ENCODE results near the gene CD9.
A peak's percentile ranks its signal among the peaks of the same experiment; 100 is the strongest.

CD9 gene

GRCh38 chr12:6225630-6226001, 25.4 kb downstream of the CD9 start:
- Mint-ChIP-seq H3K4me1 (ENCODE audit: low read depth in 2 of 2) (peaks cover 5% of the 10 kb centered on the region in 2 donors), H3K27me3 (peaks cover 0 to 10% of the 10 kb centered on the region in 2 donors), H3K36me3 (ENCODE audit: insufficient read depth) (no peaks in the 10 kb centered on the region), H3K4me3 (no peak overlapping the region), H3K9me3 (no peaks in the 10 kb centered on the region), H3K27ac (no peak overlapping the region)
- no peak for ATAC-seq (replicated peaks)
- DNase-seq = no peak

DNA sequence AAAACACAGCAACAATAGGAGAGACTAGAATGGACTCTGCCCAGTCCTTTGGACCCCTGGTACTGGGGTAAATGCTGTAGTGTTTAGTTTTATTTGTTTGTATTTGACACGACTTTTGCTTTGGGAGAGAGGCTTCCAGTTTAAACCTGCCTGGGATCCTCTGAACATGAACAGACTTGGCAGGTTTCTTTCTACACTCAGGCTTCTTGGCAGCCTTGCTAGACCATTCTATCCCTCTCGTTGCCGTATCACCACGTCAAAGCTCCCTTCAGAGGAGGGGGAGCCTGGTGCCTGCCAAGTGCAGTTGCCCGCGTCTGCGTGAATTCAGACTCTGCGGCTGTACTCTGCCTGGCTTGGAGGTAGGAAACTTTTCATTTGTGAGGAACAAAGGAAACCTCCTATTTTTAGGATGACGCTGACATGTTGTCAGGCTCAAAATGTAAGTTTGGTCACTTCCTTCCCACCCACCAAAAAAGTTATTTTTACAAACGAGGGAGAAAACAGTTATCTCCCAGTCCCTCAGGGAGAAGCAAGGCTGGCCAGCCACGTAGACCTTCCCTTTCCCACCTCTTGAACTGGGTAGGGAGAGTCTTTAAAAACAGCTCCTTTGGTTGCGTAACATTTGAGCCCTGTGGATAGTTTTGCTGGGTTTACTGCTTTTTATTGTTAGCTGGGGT, 25.9 kb downstream of the CD9 start:
- Mint-ChIP-seq H3K27me3 (peaks cover 0 to 10% of the 10 kb centered on the region in 2 donors), H3K36me3 (ENCODE audit: insufficient read depth) (no peaks in the 10 kb centered on the region), H3K4me3 (no peak overlapping the region), H3K9me3 (no peaks in the 10 kb centered on the region), H3K27ac (no peak overlapping the region), H3K4me1 (ENCODE audit: low read depth in 2 of 2) (peaks cover 10% of the 10 kb centered on the region in 2 donors)
- ATAC-seq (replicated peaks) (no peak), DNase-seq (no peak)

GRCh38 chr12:6226679-6227051, 26.5 kb downstream of the CD9 start:
- peaks cover 0 to 10% of the 10 kb centered on the region in 2 donors for H3K27me3 Mint-ChIP-seq
- no peak overlapping the region for H3K4me3 Mint-ChIP-seq
- H3K36me3 Mint-ChIP-seq (ENCODE audit: insufficient read depth) = no peaks in the 10 kb centered on the region
- ATAC-seq (replicated peaks) (no peak), DNase-seq (no peak)
- H3K9me3 Mint-ChIP-seq = no peaks in the 10 kb centered on the region
- H3K27ac Mint-ChIP-seq = no peak overlapping the region
- H3K4me1 Mint-ChIP-seq (ENCODE audit: low read depth in 2 of 2) = peaks cover 11 to 15% of the 10 kb centered on the region in 2 donors

DNA sequence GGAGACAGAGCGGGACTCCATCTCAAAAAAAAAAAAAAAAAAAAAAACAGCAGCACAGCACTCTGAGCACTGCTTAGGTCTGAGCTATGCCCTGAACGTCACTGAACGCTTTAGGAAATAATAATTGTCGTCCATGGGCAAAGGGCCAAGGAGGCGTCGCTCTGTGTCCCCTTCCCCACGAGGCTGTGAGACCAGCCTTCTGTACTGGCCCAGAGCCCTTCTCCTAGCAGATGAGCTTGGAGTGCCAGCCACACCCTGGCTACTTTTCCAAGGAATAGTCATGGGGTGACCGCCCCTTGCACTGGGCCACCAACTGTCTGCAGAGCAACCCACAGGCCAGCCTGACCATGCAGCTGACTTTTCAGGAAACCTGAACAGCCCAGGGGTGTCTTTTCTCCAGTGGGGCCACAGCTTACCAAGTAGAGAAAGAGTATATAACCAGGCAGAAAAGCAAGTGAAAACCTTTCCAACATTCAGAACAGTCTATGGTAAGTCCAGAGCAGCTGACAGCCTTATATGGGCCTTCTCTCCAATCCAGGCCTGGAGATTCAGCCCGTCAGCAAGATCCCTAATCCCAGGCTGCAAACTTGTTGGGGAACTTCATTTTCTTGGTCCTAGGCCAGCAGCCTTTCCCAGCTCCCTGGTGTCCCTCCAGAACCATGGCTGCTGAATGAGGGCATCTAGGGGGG, 28.5 kb downstream of the CD9 start:
- no peaks in the 10 kb centered on the region for H3K9me3 Mint-ChIP-seq
- no peak overlapping the region for H3K27ac Mint-ChIP-seq
- H3K36me3 Mint-ChIP-seq (ENCODE audit: insufficient read depth) = no peaks in the 10 kb centered on the region
- H3K4me3 Mint-ChIP-seq = no peak overlapping the region
- ATAC-seq (replicated peaks) = no peak
- H3K4me1 Mint-ChIP-seq (ENCODE audit: low read depth in 2 of 2) = peaks cover 21 to 24% of the 10 kb centered on the region in 2 donors
- H3K27me3 Mint-ChIP-seq = peaks cover 0 to 21% of the 10 kb centered on the region in 2 donors
- no peak for DNase-seq

- DNase-seq (no peak), ATAC-seq (replicated peaks) (no peak)
- Mint-ChIP-seq H3K4me3 (no peak overlapping the region), H3K27ac (peak overlapping the region in 1 of 2 donors; percentile 92), H3K4me1 (ENCODE audit: low read depth in 2 of 2) (peaks cover 21 to 24% of the 10 kb centered on the region in 2 donors), H3K36me3 (ENCODE audit: insufficient read depth) (no peaks in the 10 kb centered on the region), H3K27me3 (peaks cover 0 to 23% of the 10 kb centered on the region in 2 donors), H3K9me3 (no peaks in the 10 kb centered on the region)
Observed at GRCh38 chr12:6229224-6230218, 29.3 kb downstream of the CD9 start.

- Mint-ChIP-seq H3K27me3 (peaks cover under 1 to 30% of the 10 kb centered on the region in 2 donors), H3K27ac (peak overlapping the region; percentile 92 to 94), H3K4me3 (peak overlapping the region; percentile 70 to 74), H3K36me3 (ENCODE audit: insufficient read depth) (peaks cover 2% of the 10 kb centered on the region), H3K4me1 (ENCODE audit: low read depth in 2 of 2) (peaks cover 21 to 24% of the 10 kb centered on the region in 2 donors), H3K9me3 (no peaks in the 10 kb centered on the region)
- ATAC-seq (replicated peaks) (peak; percentile 98), DNase-seq (peak; percentile 72 to 77 (median 72))
Observed at GRCh38 chr12:6230321-6231110, 30.3 kb downstream of the CD9 start.

- peak overlapping the region; percentile 20 to 94 for H3K27ac Mint-ChIP-seq
Observed at GRCh38 chr12:6231359-6232268, 31.4 kb downstream of the CD9 start.

GRCh38 chr12:6233121-6233971, 33.1 kb downstream of the CD9 start:
- DNase-seq (no peak), ATAC-seq (replicated peaks) (no peak)
- Mint-ChIP-seq H3K27me3 (peaks cover 12 to 54% of the 10 kb centered on the region in 2 donors), H3K4me3 (no peak overlapping the region), H3K36me3 (ENCODE audit: insufficient read depth) (peaks cover 2% of the 10 kb centered on the region), H3K9me3 (no peaks in the 10 kb centered on the region), H3K4me1 (ENCODE audit: low read depth in 2 of 2) (peaks cover 21 to 24% of the 10 kb centered on the region in 2 donors), H3K27ac (peak overlapping the region in 1 of 2 donors; percentile 25)

More at GRCh38 chr12:6231359-6232268, 31.4 kb downstream of the CD9 start:
- no peak for DNase-seq
- H3K4me1 Mint-ChIP-seq (ENCODE audit: low read depth in 2 of 2) = peaks cover 21 to 24% of the 10 kb centered on the region in 2 donors
- H3K36me3 Mint-ChIP-seq (ENCODE audit: insufficient read depth) = peaks cover 2% of the 10 kb centered on the region
- no peaks in the 10 kb centered on the region for H3K9me3 Mint-ChIP-seq
- H3K4me3 Mint-ChIP-seq = peak overlapping the region; percentile 70 to 74
- no peak for ATAC-seq (replicated peaks)
- peaks cover 5 to 38% of the 10 kb centered on the region in 2 donors for H3K27me3 Mint-ChIP-seq

DNA sequence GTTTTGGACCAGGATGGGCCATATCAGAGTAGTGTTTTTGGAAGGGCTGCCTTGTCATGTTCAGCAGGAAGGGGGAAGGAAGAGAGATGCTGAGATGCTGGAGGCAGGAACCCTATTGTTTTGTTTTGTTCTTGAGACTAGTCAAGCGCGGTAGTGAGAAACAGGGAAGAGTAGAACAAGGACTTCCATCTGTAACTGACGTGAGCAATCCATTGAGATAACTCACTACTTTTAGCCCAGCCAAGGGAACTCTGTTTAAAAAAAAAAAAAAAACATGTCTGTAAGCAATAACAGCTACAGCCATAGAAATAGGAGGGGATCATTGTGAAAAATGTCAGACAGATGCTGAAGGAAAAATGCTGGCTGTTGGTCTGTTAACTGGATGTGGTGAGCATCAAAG, 34.0 kb downstream of the CD9 start:
- peaks cover 3% of the 10 kb centered on the region for H3K36me3 Mint-ChIP-seq (ENCODE audit: insufficient read depth)
- DNase-seq (no peak), ATAC-seq (replicated peaks) (no peak)
- H3K27ac Mint-ChIP-seq = no peak overlapping the region
- peaks cover 21 to 24% of the 10 kb centered on the region in 2 donors for H3K4me1 Mint-ChIP-seq (ENCODE audit: low read depth in 2 of 2)
- H3K27me3 Mint-ChIP-seq = peaks cover 15 to 63% of the 10 kb centered on the region in 2 donors
- H3K4me3 Mint-ChIP-seq = no peak overlapping the region
- H3K9me3 Mint-ChIP-seq = no peaks in the 10 kb centered on the region

DNA sequence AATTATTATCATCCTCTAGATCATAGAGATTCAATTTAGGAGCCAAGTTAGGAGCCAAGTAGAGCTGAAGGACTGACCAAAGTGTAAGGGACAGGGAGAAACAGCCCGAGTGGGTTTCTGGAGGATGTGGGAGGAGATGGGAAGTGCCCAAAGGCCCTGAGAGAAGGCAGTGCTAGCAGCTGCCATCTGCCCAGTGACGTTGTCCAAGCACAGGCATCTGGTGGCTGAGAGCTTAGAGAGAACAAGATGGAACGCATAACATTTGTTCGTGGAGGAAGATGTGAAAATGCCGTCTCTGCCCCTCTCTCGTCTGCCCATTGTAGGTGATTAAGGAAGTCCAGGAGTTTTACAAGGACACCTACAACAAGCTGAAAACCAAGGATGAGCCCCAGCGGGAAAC, 34.7 kb downstream of the CD9 start:
- Mint-ChIP-seq H3K27ac (no peak overlapping the region), H3K9me3 (no peaks in the 10 kb centered on the region), H3K27me3 (peaks cover 22 to 70% of the 10 kb centered on the region in 2 donors), H3K36me3 (ENCODE audit: insufficient read depth) (peaks cover 5% of the 10 kb centered on the region), H3K4me3 (no peak overlapping the region), H3K4me1 (ENCODE audit: low read depth in 2 of 2) (peaks cover 21 to 24% of the 10 kb centered on the region in 2 donors)
- ATAC-seq (replicated peaks) = no peak
- DNase-seq = no peak

DNA sequence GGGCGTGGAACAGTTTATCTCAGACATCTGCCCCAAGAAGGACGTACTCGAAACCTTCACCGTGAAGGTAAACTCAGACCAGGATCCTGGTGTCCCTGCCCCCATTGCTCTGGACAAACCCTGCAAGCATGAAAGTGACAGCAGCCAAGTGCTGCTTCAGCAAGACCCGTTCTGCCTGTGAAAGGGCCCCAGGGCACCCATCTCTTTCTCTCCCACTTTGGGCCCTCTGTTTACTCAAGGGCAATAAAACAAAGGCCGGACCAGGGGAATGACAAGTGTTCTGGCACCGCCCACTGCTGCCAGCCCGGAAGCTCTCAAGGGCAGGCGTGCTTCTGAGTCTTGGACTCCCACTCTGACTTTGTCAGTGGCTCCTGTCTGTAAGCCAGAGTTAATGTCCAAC, 35.3 kb downstream of the CD9 start:
- H3K27me3 Mint-ChIP-seq = peaks cover 26 to 75% of the 10 kb centered on the region in 2 donors
- no peak overlapping the region for H3K4me3 Mint-ChIP-seq
- no peak overlapping the region for H3K27ac Mint-ChIP-seq
- no peaks in the 10 kb centered on the region for H3K9me3 Mint-ChIP-seq
- peaks cover 5% of the 10 kb centered on the region for H3K36me3 Mint-ChIP-seq (ENCODE audit: insufficient read depth)
- peaks cover 18 to 21% of the 10 kb centered on the region in 2 donors for H3K4me1 Mint-ChIP-seq (ENCODE audit: low read depth in 2 of 2)
- no peak for ATAC-seq (replicated peaks)
- DNase-seq = no peak

Measured in effector memory CD8-positive, alpha-beta T cell (primary cell).